Left renal pelvis (tissue), 4 donors: ENCODE data around the gene CFAP46. TPM values are rescaled to one million over a fixed set of nuclear protein-coding genes. Genes with fewer than 3 reads are reported as not detected.

Experiments used
- DNase-seq, 4 donors: peaks; one replicate each; pipeline ENCODE4 v3.0.0-alpha.2; 2013; ENCODE audit warnings: low read depth in 4 of 4, low spot score in 3 of 4
- polyA plus RNA-seq, 4 donors: library from polyadenylated mRNA; unstranded; fragments of 120-200 nt; gene quantifications; one replicate each; pipeline ENCODE4 v1.2.1, GENCODE V29; 2013; ENCODE audit not compliant: insufficient read length in 4 of 4

CFAP46 gene
- polyA plus RNA-seq, 4 donors, result 1.2 to 10.6 (median 8.3) TPM

GRCh38 chr10:132869621-132870020 is 72.7 kb downstream of the CFAP46 start:
- DNase-seq, result no peak

GRCh38 chr10:132868995-132869394 is 73.4 kb downstream of the CFAP46 start:
- no peak for DNase-seq

GRCh38 chr10:132867801-132868644 is 74.3 kb downstream of the CFAP46 start:
- DNase-seq, result no peak

GRCh38 chr10:132866601-132867381 is 75.6 kb downstream of the CFAP46 start:
- DNase-seq, result no peak

GRCh38 chr10:132865851-132866600 is 76.3 kb downstream of the CFAP46 start:
- no peak for DNase-seq

- DNase-seq, result no peak
These were observed 77.2 kb downstream of the CFAP46 start for GRCh38 chr10:132865171-132865631.

- DNase-seq, result no peak
These were observed 79.6 kb downstream of the CFAP46 start for GRCh38 chr10:132862485-132863420.

GRCh38 chr10:132861884-132862461 is 80.4 kb downstream of the CFAP46 start:
- no peak for DNase-seq

- no peak for DNase-seq
These were observed 81.2 kb downstream of the CFAP46 start for GRCh38 chr10:132861116-132861691.

- DNase-seq, result no peak
These were observed 81.8 kb downstream of the CFAP46 start for GRCh38 chr10:132860532-132860931.

- no peak for DNase-seq
These were observed 83.1 kb downstream of the CFAP46 start for GRCh38 chr10:132859084-132859855.

GRCh38 chr10:132858121-132859081 is 84.0 kb downstream of the CFAP46 start:
- no peak for DNase-seq

- DNase-seq, result no peak
These were observed 85.4 kb downstream of the CFAP46 start for GRCh38 chr10:132856869-132857524.

GRCh38 chr10:132855889-132856288 is 86.5 kb downstream of the CFAP46 start:
- no peak for DNase-seq

GRCh38 chr10:132851451-132851850 is 90.9 kb downstream of the CFAP46 start:
- DNase-seq, result no peak

- no peak for DNase-seq
These were observed 91.5 kb downstream of the CFAP46 start for GRCh38 chr10:132850896-132851295.

- DNase-seq, result no peak
These were observed 92.1 kb downstream of the CFAP46 start for GRCh38 chr10:132850246-132850645.
